ENCODE data around the gene SCG3. TPM values are rescaled to one million over a fixed set of nuclear protein-coding genes. Genes with fewer than 3 reads are reported as not detected.
"Not testable (repeated sequence)": the region's sequence is repeated elsewhere in the genome, so short reads cannot be mapped to it uniquely, and the experiment has no call there.

Gene SCG3
- total and polyA plus RNA-seq, 2 of the 4 experiments (the other 2 are of a cell fraction) = 0.02 TPM; not detected in 1

DNA sequence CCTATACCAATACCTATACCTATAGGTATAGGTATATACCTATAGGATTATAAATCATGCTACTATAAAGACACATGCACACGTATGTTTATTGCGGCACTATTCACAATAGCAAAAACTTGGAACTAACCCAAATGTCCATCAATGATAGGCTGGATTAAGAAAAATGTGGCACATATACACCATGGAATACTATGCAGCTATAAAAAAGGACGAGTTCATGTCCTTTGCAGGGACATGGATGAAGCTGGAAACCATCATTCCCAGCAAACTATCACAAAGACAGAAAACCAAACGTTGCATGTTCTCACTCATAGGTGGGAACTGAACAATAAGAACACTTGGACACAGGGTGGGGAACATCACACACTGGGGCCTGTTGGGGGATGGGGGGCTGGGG, 32.7 kb upstream of the SCG3 start:
- H3K27ac ChIP-seq (ENCODE audit: insufficient read depth, low read length); H2BK5ac ChIP-seq (ENCODE audit: low read depth, low read length, poor library complexity, severe bottlenecking); H3K27me3 ChIP-seq (ENCODE audit: control insufficient read depth, insufficient read depth, low read length); H3K4me3 ChIP-seq (ENCODE audit: insufficient read depth, low read depth, low read length); H2AFZ ChIP-seq (replicated peaks; ENCODE audit: low read length, poor library complexity); ATAC-seq (ENCODE audit: low read depth); DNase-seq; H4K20me1 ChIP-seq (ENCODE audit: insufficient read depth, low read length); H4K5ac ChIP-seq (ENCODE audit: low read depth, low read length); H3K18ac ChIP-seq (ENCODE audit: low read depth, low read length); H3K56ac ChIP-seq (ENCODE audit: extremely low read depth, insufficient read depth, low read length); H3K14ac ChIP-seq (replicated peaks; ENCODE audit: low read depth, low read length); dilution Hi-C loops (cut with HindIII; ENCODE audit: low sequenced_read_pairs, unreplicated experiment); H3K36me3 ChIP-seq (ENCODE audit: control insufficient read depth, insufficient read depth, low read length); H3K9ac ChIP-seq (ENCODE audit: low read depth, low read length); intact Hi-C loops (cut with micrococcal nuclease); H2BK15ac ChIP-seq (ENCODE audit: low read depth, low read length); H2BK20ac ChIP-seq (ENCODE audit: low read depth, low read length); H3K9me3 ChIP-seq (ENCODE audit: control insufficient read depth, insufficient read depth, low read length); BruUV-seq (replicated peaks); H3K4me1 ChIP-seq (ENCODE audit: control insufficient read depth, insufficient read depth, low read length); H2BK120ac ChIP-seq (ENCODE audit: low read depth, low read length); H4K91ac ChIP-seq (ENCODE audit: insufficient read depth, low read depth, low read length); POLR2A ChIA-PET (ENCODE audit: unreplicated experiment); H3K4me2 ChIP-seq (ENCODE audit: low read depth, low read length); H2AK5ac ChIP-seq (ENCODE audit: low read depth, low read length); H3K79me1 ChIP-seq (ENCODE audit: low read depth in 1 of 2, low read length in 2 of 2); H2AK9ac ChIP-seq (replicated peaks; ENCODE audit: low read depth, low read length, poor library complexity); H3K9me1 ChIP-seq (ENCODE audit: insufficient read depth, low read length); H3K23ac ChIP-seq (ENCODE audit: low read depth, low read length); H3K4ac ChIP-seq (ENCODE audit: low read depth, low read length); H4K8ac ChIP-seq (ENCODE audit: low read depth in 2 of 2, low read length in 2 of 2): not testable (repeated sequence)
- in situ Hi-C loops (cut with MboI; ENCODE audit: low sequenced_read_pairs) = loop anchor here (25.0 kb wide), 1 partner anchor 264 kb away; no protein-coding TSS in a partner anchor
- CTCF ChIA-PET = interaction anchor here (3.8 kb wide), 1 partner anchor 126 kb away, joined by 72 read pairs; no protein-coding TSS in a partner anchor
- WGBS, 2 experiments (ENCODE audit: extremely low coverage in 2 of 2, insufficient read length in 1 of 2) = no CpG with 5 or more reads among the region's 4 CpGs
